ENCODE data around the gene MYO1B. TPM values are rescaled to one million over a fixed set of nuclear protein-coding genes. Genes with fewer than 3 reads are reported as not detected.

Gene MYO1B
- total and polyA plus RNA-seq, 2 of the 8 experiments (the other 6 are each of a cell fraction or from before 2014, with no cell fraction given), result 15.5 to 61.2 TPM

GRCh38 chr2:191292869-191293268 is 47.7 kb downstream of the MYO1B start:
- H3K9ac ChIP-seq (replicated peaks in 1 of 4; ENCODE audit: extremely low read depth in 1 of 4, low read depth in 3 of 4, low read length in 3 of 4), result no peak overlapping the region
- H3K23me2 ChIP-seq (ENCODE audit: low read depth, low read length), result no peaks in the 10 kb centered on the region
- ChIA-PET CTCF (ENCODE audit: partially characterized antibody) (interaction anchor here (0.6 kb wide), 1 partner anchor 56 kb away, joined by 3 read pairs; no protein-coding TSS in a partner anchor), POLR2A (ENCODE audit: partially characterized antibody) (no interaction called here)
- H3K56ac ChIP-seq (replicated peaks; ENCODE audit: insufficient read length, low read depth, low read length), result no peak overlapping the region
- H4K5ac ChIP-seq (ENCODE audit: insufficient read length, low read depth, low read length), result no peak overlapping the region
- peaks cover 0 to 76% of the 10 kb centered on the region in 2 experiments; a peak in 2 of 4 replicates for H3K79me2 ChIP-seq (ENCODE audit: control insufficient read depth in 1 of 2, insufficient read depth in 2 of 2, low read length in 2 of 2)
- H2AK5ac ChIP-seq (ENCODE audit: low read depth, low read length), result no peak overlapping the region
- no peak overlapping the region for H2BK12ac ChIP-seq (ENCODE audit: low read depth, low read length)
- no peaks in the 10 kb centered on the region for H3K79me1 ChIP-seq (ENCODE audit: low read depth, low read length)
- no peak overlapping the region for H2AFZ ChIP-seq (ENCODE audit: low read length)
- TF ChIP-seq GTF2F1 (IDR thresholded peaks at IDR 0.05; ENCODE audit: borderline replicate concordance, low read depth, low read length), result no peak
- H3K27ac ChIP-seq (ENCODE audit: low read depth, low read length), result no peak overlapping the region
- no peak overlapping the region for H4K8ac ChIP-seq (ENCODE audit: extremely low read depth, insufficient read depth, low read length)
- peaks cover 0 to 3% (median 0%) of the 10 kb centered on the region in 4 experiments; a peak in 1 of 8 replicates for H3K36me3 ChIP-seq (ENCODE audit: control insufficient read depth in 2 of 4, insufficient read depth in 4 of 4, low read length in 3 of 4)
- FAIRE-seq (no peak), DNase-seq (ENCODE audit: low read depth in 1 of 2, low spot score in 2 of 2) (no peak)
- no peak overlapping the region for H2BK5ac ChIP-seq (ENCODE audit: low read depth, low read length)
- H3K4me1 ChIP-seq (replicated peaks in 1 of 4; ENCODE audit: control insufficient read depth in 3 of 4, insufficient read depth in 4 of 4, low read length in 3 of 4), result peaks cover 0 to 3% (median 1%) of the 10 kb centered on the region in 4 experiments; a peak in 1 of 7 replicates
- no peaks in the 10 kb centered on the region for H3K27me3 ChIP-seq (replicated peaks in 1 of 4; ENCODE audit: control insufficient read depth in 3 of 4, extremely low read depth in 1 of 4, insufficient read depth in 3 of 4, low read length in 3 of 4)
- H3K4me3 ChIP-seq (ENCODE audit: extremely low read depth in 1 of 4, insufficient read depth in 2 of 4, low read depth in 3 of 4, low read length in 4 of 4), result no peak overlapping the region
- no peaks in the 10 kb centered on the region for H3K9me3 ChIP-seq (ENCODE audit: insufficient read depth in 2 of 2, low read depth in 1 of 2, low read length in 1 of 2)
- no peak overlapping the region for H3K18ac ChIP-seq (ENCODE audit: extremely low read depth, low read length)
- no peak overlapping the region for H4K91ac ChIP-seq (replicated peaks; ENCODE audit: insufficient read length, low read length)
- no peak overlapping the region for H2BK120ac ChIP-seq (replicated peaks; ENCODE audit: low read depth, low read length)
- H2BK15ac ChIP-seq (ENCODE audit: low read length), result no peak overlapping the region
- H2BK20ac ChIP-seq (ENCODE audit: low read length), result no peak overlapping the region
- H4K20me1 ChIP-seq (replicated peaks in 1 of 2; ENCODE audit: control insufficient read depth in 1 of 2, insufficient read depth in 2 of 2, low read length in 2 of 2), result peaks cover 2 to 4% of the 10 kb centered on the region in 2 experiments
- H3K4me2 ChIP-seq (ENCODE audit: insufficient read depth in 1 of 2, low read depth in 2 of 2, low read length in 2 of 2), result no peak overlapping the region
- no peak overlapping the region for H3K4ac ChIP-seq (replicated peaks; ENCODE audit: insufficient read length, low read depth, low read length)
- no peak overlapping the region for H3K23ac ChIP-seq (ENCODE audit: insufficient read length)
- no peak overlapping the region for H3K14ac ChIP-seq (ENCODE audit: insufficient read length)

Data from H1 (cell line).